Measurements from ENCODE around the gene PEX5L.

DNA sequence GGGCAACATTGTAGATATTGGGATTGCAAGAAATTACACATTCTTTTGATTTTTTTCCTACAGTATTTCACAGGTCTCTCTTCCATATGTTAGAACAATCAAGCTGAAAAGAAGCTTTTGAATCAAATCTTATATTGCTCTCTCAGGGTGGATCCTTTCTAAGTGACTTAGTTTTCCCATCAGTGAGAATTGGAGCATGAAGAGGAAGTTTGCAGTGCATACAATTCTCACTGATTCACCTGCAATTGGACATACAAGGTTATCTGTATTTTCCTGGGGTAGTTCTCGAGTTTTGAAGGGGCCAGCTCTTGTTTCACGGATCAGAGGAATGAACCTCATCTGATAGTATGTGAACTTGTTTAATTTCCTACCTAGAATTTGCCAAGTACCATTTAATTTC is 150.8 kb downstream of the PEX5L start:
- TF ChIP-seq CTCF (IDR thresholded peaks at IDR 0.05): no peak
- no peak for TF ChIP-seq POLR2A (IDR thresholded peaks at IDR 0.05)
- no peak for TF ChIP-seq POLR2AphosphoS5 (IDR thresholded peaks at IDR 0.05)

Measured in prostate gland (tissue), 2 donors.